GM19043 (cell line): ENCODE data around the gene SLC26A11.
"Not testable (repeated sequence)": the region's sequence is repeated elsewhere in the genome, so short reads cannot be mapped to it uniquely, and the experiment has no call there.

Experiments
- ATAC-seq: cut with Tn5 transposase; IDR thresholded peaks from one replicate; pipeline ENCODE4 v1.9.1; 2021; ENCODE audit warnings: low read depth; ENCODE audit not compliant: unreplicated experiment

Gene SLC26A11

DNA sequence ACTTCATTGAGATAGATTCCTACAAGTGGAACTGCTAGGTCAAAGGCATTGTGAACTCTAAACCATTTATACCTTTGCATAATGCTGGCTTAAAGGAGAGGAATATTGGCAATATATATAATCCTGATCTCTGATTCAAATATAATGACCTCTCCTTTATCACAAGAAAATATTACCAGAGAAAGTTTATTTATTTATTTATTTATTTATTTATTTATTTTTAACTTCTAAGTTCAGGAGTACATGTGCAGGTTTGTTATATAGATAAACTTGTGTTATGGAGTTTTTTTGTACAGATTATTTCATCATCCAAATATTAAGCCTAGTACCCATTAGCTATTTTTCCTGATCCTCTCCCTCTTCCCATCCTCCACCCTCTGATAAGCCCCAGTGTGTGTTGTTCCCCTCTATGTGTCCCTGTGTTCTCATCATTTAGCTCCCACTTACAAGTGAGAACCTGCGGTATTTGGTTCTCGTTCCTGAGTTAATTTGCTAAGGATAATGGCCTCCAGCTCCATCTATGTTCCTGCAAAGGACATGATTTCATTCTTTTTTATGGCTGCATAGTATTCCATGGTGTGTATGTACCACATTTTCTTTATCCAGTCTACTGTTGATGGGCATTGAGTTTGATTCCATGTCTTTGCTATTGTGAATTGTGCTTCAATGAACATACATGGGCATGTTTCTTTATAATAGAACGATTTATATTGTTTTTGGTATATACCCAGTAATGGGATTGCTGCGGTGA is 79.3 kb downstream of the SLC26A11 start:
- not testable (repeated sequence) for ATAC-seq

DNA sequence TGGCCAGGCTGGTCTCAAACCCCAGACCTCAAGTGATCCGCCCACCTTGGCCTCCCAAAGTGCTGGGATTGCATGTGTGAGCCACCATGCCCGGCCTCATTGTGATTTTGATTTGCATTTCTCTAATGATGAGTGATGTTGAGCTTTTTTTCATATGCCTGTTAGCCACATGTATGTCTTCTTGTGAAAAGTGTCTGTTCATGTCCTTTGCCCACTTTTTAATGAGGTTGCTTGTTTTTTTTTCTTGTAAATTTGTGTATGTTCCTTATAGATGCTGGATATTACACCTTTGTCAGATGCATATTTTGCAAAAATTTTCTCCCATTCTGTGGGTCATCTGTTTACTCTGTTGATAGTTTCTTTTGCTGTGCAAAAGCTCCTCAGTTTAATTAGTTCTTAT is 80.5 kb downstream of the SLC26A11 start:
- ATAC-seq = not testable (repeated sequence)
